Stimulated activated CD4-positive, alpha-beta T cell treated with anti-CD3 and anti-CD28 coated beads, Interleukin-12 subunit alpha, Interleukin-12 subunit beta, amount 100 ng/mL, for 24 hours (primary cell): Measurements from ENCODE around the gene SRPK2.
"Not testable (repeated sequence)": the region's sequence is repeated elsewhere in the genome, so short reads cannot be mapped to it uniquely, and the experiment has no call there.

ENCODE experiments used
- DNase-seq, 2 experiments: peaks; one replicate each; pipeline ENCODE4 v3.0.0-alpha.2; 2020; ENCODE audit warnings: low read depth in 2 of 2

The SRPK2 gene

DNA sequence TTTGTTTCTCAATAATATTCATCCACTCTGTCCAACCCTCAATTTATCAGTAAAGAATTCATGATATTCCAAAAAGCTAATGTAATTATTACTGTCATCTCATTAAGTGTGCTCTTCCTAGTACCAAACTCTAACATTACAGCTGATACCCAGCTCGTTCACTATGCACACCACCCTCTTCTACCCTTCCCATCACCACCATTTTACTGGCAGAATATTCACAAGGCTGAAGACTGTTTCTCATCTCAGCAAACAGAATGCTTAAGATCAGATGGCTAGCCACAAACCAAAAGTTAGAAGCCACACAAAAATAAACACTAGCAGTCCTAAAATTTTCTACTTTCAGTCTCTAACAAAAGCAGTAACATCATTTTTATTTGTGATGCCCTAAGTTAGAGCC is 121.5 kb downstream of the SRPK2 start:
- no peak for DNase-seq

DNA sequence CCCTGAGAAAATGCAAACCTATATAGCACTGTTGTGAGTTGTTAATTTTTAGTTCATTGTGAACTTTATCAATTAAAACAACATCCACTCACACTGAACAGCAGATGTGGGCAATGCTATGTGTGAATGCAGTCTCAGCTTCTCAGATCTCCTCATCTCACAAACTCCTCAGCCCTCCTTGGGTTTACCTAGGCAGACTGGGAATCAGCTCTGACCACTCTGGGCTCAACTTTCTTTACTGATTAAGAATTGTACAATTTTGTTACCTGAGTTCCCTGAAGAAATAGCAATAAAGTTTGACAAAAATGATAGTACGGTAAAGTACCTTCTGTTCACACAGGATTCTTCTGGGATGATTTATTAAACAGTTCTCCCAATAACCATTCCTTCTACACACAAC is 124.0 kb downstream of the SRPK2 start:
- DNase-seq, result no peak

DNA sequence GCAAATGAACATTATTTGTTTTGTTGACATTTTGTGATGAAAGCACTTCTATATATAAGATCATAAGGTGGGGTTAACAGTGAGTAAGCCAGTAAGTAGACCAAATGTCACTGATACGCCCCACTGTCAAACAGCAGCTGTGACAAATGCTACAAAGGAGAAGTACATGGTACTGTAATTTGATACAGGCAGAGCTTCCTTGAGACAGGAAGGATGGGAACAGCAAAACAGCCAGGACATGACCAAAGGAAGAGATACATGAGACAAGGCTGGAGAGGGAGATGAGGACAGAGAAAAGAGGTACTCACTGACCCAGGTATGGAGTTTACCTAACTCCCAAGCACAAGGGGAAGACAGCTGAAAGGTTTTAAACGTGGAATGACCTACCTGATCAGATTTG is 127.0 kb downstream of the SRPK2 start:
- DNase-seq, result no peak

DNA sequence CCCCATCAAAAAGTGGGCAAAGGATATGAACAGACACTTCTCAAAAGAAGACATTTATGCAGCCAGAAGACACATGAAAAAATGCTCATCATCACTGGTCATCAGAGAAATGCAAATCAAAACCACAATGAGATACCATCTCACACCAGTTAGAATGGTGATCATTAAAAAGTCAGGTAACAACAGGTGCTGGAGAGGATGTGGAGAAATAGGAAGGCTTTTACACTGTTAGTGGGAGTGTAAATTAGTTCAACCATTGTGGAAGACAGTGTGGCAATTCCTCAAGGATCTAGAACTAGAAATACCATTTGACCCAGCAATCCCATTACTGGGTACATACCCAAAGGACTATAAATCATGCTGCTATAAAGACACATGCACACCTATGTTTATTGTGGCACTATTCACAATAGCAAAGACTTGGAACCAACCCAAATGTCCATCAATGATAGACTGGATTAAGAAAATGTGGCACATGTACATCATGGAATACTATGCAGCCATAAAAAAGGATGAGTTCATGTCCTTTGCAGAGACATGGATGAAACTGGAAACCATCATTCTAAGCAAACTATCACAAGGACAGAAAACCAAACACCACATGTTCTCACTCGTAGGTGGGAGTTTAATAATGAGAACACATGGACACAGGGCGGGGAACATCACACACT is 128.4 kb downstream of the SRPK2 start:
- not testable (repeated sequence) for DNase-seq

DNA sequence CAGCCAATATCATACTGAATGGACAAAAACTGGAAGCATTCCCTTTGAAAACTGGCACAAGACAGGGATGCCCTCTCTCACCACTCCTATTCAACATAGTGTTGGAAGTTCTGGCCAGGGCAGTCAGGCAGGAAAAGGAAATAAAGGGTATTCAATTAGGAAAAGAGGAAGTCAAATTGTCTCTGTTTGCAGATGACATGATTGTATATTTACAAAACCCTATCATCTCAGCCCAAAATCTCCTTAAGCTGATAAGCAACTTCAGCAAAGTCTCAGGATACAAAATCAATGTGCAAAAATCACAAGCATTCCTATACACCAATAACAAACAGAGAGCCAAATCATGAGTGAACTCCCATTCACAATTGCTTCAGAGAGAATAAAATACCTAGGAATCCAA is 129.8 kb downstream of the SRPK2 start:
- not testable (repeated sequence) for DNase-seq

DNA sequence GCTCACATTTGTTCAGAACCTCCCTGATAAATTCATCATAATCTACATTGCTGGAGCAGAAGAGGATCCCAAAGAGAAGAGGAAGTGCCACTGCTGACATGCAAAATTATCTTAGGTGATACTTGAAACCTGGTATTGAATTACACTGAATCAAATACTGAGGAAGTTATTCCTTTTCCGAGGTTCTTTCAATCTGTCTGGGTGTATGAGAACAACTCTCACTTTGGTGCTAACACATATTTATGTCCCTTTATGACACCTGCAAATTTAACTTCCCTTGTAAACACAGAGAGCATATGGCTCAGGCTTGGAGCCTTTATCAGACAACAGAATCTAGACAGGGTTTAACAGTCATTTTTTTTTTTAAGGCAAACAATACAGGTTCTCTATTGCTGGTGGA is 131.4 kb downstream of the SRPK2 start:
- no peak for DNase-seq

DNA sequence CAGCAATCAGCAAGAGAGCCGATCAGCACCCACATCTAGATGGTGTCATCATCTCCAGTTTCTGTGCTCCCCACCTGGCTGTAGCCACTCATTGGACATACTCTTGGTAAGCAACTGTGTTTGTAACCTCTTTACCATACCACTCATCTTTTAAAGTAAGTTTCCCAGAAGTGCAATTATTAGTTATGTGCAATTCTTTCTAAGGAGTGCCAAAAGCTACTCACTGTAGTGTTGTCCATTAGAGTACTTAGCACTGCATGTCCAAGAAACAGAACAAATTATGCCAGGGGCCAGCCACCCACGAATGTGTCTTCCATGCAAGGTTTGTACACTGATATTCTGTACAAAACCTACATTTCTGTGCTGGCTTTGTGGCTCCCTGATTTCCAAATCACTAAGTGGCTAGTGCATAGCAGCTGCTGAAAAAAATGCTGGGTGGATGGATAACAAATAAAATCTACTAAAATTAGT is 131.9 kb downstream of the SRPK2 start:
- DNase-seq, result no peak

DNA sequence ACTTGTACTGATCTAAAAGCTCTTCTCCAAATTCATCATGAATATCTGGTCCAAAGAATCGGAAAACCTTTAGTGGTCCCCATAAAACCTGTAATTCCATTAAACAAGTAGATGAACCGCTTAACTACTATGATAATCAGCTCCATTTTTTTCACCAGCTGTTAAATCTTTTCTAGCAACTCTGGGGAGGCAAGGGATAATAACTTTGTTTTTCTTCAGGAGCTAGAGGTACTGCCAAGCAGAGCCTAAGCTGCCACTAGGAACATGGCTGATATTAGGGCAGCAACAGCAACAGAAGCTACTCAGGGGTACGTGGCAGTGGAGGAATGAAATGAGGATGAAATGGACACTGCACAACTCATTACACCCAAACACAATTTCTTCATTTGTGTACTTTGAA is 138.0 kb downstream of the SRPK2 start:
- no peak for DNase-seq

DNA sequence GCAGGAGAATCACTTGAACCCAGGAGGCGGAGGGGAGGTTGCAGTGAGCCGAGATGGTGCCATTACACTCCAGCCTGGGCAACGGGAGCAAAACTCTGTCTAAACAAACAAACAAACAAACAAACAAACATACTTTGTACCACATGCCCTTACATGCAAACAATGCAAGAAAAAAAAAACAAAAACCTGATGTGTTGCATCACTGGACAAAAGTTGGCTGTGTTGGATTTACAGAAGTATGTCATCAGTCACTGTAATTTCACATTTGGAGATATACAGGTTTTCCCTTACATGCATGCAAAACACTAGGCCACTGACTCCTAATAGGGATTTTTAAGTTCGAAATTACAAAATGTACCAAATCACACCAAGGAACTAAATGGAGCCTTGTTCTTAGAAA is 138.5 kb downstream of the SRPK2 start:
- DNase-seq, result no peak

DNA sequence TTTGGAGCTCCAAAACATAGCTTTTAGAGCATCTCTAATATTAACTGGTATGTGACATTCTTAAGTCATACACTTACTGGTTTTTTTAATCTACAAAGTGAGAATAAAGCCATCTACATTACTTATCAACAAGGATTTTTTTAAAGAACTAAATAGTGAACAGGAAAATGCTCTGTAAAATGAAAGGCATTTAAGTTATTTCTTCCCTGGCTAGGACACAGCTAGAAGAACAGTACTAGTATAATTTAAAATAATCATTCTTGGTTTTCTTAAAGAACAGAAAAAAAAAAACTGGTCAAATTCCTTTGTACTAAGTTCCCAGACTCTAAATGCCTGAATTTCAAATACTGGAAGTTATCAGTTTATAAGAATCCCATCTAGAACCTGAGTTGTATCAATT is 139.5 kb downstream of the SRPK2 start:
- DNase-seq, result no peak

DNA sequence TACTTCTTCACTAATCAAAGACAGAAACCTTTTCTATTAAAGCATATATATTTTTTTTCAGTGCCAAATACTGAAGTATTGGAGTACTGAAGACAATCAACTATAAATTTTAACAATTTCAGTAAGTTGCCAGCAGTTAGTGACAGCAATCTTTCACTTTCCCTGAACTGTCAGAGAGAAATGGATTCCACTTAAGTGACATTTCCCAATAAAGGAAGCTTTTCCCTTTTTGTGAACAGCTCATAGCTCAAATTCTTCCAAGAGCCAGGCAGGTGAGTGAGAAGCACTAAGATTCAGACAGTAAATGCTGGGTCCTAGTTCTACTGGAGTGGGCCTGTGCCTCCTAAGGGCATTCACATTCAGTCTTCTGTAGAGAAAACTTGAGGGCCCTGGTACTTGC is 142.0 kb downstream of the SRPK2 start:
- DNase-seq, result no peak

DNA sequence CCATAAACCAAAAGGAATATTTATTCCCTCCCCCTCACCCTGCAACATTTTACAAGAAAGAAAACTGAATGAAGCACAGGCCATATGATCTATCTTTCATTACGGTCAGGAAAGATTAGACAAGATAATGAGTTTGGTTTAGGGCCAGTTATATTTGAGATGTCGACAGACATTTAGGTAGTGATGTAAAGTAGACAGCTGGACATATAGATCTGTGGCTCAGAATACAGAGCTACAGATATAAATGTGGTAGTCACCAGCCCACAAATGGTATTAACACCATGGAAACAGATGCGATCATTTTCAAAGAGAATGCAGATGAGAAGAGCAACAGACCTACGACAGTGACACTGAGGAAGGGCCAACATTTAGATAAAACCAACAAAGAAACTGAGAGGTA is 142.5 kb downstream of the SRPK2 start:
- no peak for DNase-seq

DNA sequence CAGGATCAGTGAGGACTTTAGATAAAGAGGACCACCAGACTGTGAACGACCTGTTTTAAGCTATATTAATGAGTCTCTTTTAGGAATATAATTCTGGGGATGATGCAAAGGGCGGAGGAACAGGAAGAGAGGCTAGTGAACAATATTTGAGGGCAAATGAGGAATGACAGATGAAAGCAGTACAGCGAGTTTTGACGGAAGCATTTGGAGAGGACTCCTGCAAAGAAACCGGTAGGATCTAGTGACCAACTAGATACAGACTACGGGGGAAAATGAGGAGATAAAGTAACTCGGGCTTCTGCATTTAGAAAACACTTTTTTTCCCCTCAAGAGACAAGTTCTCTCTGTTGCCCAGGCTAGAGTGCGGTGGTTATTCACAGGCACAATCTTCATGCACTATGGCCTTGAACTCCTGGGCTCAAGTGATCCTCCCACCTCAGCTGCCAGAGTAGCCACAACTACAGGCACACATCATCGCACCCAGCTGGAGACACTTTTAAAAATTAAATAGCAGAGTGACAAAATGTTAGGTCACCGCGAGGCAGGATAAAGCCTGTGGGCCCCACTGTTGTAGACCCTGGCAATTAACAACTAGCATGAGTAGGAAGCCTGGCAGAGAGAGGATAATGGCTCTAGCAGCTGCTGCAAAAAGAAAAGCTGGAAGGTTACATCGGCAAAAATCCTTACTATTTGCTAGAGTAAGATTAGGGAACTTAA is 143.2 kb downstream of the SRPK2 start:
- no peak for DNase-seq

DNA sequence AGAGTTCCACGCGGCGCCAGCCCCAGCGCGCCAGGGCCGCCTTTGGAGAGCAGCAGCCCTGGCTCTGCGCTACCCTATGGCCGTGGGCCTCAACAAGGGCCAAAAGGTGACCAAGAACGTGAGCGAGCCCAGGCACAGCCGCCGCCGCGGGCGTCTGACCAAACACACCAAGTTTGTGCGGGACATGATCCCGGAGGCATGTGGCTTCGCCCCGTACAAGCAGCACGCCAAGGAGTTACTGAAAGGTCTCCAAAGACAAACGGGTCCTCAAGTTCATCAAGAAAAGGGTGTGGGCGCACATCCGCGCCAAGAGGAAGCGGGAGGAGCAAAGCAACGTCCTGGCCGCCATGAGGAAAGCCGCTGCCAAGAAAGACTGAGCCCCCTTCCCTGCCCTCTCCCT is 144.1 kb downstream of the SRPK2 start:
- no peak for DNase-seq

DNA sequence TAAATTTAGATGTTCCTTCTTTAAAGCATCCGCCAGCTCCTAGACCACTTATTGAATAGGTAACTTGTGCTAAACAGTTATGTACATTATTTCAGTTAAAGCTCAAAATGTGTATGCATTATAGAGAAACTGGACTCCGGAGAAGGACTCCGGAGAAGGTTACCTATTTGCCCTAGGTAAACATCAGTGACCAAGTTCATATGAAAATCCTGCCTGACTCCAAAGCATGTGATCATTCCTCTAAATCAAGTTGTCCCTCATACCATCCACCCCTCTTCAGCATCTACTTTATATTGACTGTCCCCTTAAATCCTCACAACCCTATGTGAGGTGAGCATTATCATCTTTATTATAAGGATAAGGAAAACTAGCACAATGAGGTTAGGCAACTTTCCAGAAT is 147.5 kb downstream of the SRPK2 start:
- DNase-seq, result no peak

DNA sequence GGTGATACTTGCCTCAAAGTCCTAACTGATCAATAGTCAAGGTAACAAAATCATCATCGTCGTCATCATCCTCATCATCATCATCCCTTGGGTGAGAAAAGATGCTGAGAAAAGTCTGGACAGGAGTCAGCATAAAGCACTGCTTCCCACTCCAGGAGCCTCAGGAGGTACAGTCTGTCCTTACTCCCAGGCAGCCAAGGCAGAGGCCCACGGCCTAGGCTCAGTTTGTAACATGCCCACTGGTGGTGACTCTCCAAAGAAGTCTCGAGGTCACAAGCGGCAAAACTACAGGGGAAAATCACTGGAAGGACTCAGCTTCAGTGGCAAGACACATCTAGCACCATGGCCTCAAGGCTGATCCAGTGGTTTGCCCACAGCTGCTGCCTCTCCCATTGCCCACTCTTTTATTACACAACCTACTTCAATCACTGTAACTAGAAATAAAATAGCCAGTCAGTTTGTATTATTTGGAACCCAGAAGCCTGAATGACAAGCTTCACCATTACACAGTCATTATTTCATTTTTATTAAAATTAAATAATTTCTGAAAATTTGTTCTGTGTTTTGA is 150.4 kb downstream of the SRPK2 start:
- DNase-seq, result no peak

DNA sequence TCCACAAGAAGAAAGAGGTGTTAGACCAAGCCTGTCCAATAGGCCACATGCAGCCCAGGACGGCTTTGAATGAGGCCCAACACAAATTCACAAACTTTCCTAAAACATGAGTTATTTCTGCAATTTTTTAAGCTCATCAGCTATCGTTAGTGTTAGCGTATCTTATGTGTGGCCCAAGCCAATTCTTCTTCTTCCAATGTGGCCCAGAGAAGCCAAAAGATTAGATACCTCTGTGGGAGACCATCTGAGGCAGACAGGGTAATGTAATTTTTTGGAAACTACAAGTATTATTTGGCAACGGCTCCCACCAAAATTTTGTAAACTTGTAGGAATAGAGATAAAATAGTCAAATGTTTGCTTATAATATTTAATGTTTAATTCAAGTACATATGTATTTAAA is 153.8 kb downstream of the SRPK2 start:
- no peak for DNase-seq

DNA sequence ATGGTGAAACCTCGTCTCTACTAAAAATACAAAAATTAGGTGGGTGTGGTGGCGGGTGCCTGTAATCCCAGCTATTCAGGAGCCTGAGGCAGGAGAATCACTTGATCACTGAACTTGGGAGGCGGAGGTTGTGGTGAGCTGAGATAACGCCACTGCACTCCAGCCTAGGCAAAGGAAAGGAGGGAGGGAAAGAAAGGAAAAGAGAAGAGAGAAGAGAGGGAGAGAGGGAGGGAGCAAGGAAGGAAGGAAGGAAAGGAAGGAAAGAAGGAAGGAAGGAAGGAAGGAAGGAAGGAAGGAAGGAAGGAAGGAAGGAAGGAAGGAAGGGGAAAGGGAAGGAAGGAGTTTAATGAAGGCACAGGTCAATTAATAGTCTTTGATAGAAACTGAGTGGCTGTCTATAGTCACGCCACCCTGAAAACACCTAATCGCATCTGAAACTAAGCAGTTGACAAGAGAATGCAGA is 155.9 kb downstream of the SRPK2 start:
- DNase-seq, result not testable (repeated sequence)

DNA sequence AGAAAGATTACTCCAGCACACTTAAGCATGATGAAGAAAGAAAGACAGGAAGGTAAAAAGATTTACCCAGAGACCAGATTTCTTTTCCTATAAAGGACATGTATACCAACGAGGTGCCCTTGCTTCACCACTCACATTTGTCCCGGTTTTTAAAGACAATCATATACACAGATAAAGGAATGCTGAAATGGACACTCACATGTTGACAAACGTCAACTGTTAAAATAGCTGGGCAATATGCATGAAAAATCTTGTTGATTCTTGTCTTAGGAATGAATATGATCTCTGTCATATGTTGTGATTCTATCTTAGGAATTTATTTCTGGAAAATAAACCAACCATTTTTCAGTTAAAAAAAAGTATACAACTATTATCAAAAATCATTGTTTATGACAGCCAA is 158.2 kb downstream of the SRPK2 start:
- DNase-seq, result no peak

DNA sequence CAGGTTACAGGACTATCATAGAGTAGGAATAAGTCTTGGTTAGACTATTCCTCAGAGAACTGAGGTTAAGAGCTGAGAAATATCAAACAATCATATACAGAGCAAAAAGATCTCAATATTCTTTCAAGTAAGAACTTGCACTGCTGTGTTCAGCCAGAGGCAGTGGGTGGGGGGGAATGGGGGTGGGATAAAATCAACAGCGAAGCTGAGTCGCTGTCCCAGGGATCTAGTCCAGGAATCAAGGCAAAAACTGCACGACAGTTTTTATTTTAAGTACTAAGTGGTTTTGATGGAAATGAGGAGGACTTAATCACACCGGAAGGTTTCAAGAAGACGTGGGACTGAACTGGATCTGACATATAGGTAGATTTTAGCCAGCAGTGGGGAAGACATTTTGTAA is 159.1 kb downstream of the SRPK2 start:
- no peak for DNase-seq

DNA sequence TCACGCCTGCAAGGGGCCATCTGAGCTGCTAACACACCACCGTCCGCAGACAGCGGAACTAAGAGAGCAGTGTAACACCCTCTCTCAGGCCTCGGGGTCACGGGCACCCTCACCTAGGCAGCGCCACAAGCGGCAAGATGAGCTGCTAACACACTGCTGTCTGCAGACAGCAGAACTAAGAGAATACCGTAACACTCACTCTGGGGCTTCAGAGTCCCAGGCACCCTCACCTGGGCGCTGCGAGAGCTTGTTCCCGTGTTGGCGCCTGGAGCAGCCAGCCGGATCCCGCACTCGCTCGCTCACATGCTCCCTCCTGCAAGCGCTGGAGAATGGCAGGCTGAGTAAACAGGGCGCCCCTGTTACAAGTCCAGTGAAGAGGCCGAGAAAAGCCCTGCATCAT is 160.2 kb downstream of the SRPK2 start:
- DNase-seq, result no peak

DNA sequence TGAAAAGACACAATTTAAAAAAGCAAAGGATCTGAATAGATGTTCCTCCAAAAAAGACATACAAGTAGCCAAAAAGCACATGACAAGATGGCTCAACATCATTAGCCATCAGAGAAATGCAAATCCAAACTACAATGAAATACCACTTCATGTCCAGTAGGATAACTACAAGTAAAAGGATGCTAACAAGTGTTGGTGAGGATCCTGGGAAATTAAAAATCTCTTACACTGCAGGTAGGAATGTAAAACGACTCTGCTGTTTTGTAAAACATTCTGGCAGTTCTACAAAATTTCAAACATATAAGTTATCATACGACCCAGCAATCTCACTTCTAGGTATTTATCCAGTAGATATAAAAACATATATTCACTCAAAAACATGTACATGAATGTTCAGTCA is 161.3 kb downstream of the SRPK2 start:
- no peak for DNase-seq
